Measurements from ENCODE around the gene PDE1C.

The PDE1C gene

DNA sequence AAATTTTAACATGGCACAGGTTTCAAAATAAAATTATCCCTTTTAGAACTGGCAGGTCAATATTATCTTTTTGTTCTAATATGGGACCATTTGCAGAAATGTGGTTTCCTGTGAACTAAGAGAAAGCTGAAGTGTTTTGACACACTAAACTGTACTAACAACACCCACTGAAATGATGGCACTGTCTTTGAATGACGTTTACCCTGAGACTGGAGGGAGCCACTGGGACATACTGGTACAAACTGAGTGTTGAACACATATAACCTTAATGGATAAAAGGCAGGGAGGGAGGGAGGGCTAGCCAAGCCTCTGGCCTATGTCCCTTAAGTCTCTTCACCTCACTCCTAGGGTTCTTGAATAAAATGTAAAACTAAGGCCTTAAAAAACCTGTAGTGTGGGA is 95.9 kb downstream of the PDE1C start:
- TF ChIP-seq, protein P1, sequence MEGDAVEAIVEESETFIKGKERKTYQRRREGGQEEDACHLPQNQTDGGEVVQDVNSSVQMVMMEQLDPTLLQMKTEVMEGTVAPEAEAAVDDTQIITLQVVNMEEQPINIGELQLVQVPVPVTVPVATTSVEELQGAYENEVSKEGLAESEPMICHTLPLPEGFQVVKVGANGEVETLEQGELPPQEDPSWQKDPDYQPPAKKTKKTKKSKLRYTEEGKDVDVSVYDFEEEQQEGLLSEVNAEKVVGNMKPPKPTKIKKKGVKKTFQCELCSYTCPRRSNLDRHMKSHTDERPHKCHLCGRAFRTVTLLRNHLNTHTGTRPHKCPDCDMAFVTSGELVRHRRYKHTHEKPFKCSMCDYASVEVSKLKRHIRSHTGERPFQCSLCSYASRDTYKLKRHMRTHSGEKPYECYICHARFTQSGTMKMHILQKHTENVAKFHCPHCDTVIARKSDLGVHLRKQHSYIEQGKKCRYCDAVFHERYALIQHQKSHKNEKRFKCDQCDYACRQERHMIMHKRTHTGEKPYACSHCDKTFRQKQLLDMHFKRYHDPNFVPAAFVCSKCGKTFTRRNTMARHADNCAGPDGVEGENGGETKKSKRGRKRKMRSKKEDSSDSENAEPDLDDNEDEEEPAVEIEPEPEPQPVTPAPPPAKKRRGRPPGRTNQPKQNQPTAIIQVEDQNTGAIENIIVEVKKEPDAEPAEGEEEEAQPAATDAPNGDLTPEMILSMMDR (IDR thresholded peaks at IDR 0.05; ENCODE audit: low read depth, low read length): no peak
- TF ChIP-seq MAX (IDR thresholded peaks at IDR 0.05; ENCODE audit: low read depth, low read length): no peak
- no peak for TF ChIP-seq POLR2A (IDR thresholded peaks at IDR 0.05; ENCODE audit: extremely low read depth, insufficient read length)
- TF ChIP-seq MYC (IDR thresholded peaks at IDR 0.05; ENCODE audit: low read depth, low read length): no peak
- no peak for DNase-seq (ENCODE audit: low read depth)
- H3K4me3 ChIP-seq (ENCODE audit: low read depth, low read length): no peak overlapping the region

DNA sequence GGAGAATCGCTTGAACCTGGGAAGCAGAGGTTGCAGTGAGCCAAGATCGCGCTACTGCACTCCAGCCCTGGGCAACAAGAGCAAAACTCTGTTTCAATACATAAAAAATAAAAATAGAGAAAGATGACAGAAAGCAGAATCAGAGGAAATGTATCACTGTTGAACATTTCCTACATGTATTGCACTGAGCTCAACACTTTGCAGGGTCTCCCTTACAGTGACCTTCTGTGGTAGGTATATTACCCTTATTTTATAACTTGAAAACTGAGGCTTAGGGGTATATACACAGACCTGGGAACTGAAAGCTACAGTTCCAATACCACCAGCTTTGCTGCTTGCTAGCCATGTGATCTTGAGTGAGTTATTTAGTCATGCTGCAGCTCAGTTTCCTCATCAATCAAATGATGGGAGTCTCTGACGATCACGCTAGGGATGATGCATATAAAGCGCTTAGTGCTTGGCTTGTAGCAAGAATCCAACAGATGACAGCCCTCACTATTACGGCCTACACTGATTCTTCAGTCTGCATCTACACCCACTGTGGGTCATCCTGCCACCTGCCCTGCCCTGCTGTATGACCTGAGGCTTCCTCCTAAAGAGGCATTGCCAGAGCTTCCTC is 99.0 kb downstream of the PDE1C start:
- H3K4me3 ChIP-seq (ENCODE audit: low read depth, low read length): no peak overlapping the region
- TF ChIP-seq, protein P1 (IDR thresholded peaks at IDR 0.05; ENCODE audit: low read depth, low read length): no peak
- TF ChIP-seq MYC (IDR thresholded peaks at IDR 0.05; ENCODE audit: low read depth, low read length) (no peak), MAX (IDR thresholded peaks at IDR 0.05; ENCODE audit: low read depth, low read length) (no peak), POLR2A (IDR thresholded peaks at IDR 0.05; ENCODE audit: extremely low read depth, insufficient read length) (no peak)
- DNase-seq (ENCODE audit: low read depth): no peak

- no peak overlapping the region for H3K4me3 ChIP-seq (ENCODE audit: low read depth, low read length)
- TF ChIP-seq, protein P1 (IDR thresholded peaks at IDR 0.05; ENCODE audit: low read depth, low read length): no peak
- TF ChIP-seq MAX (IDR thresholded peaks at IDR 0.05; ENCODE audit: low read depth, low read length) (no peak), POLR2A (IDR thresholded peaks at IDR 0.05; ENCODE audit: extremely low read depth, insufficient read length) (no peak)
- no peak for DNase-seq (ENCODE audit: low read depth)
Measured at GRCh38 chr7:31970501-31970900, 99.7 kb downstream of the PDE1C start.

- no peak overlapping the region for H3K4me3 ChIP-seq (ENCODE audit: low read depth, low read length)
- no peak for TF ChIP-seq MAX (IDR thresholded peaks at IDR 0.05; ENCODE audit: low read depth, low read length)
- TF ChIP-seq, protein P1 (IDR thresholded peaks at IDR 0.05; ENCODE audit: low read depth, low read length): no peak
- no peak for TF ChIP-seq MYC (IDR thresholded peaks at IDR 0.05; ENCODE audit: low read depth, low read length)
- TF ChIP-seq POLR2A (IDR thresholded peaks at IDR 0.05; ENCODE audit: extremely low read depth, insufficient read length): no peak
- DNase-seq (ENCODE audit: low read depth): no peak
Measured at GRCh38 chr7:31963569-31964175, 106.5 kb downstream of the PDE1C start.

DNA sequence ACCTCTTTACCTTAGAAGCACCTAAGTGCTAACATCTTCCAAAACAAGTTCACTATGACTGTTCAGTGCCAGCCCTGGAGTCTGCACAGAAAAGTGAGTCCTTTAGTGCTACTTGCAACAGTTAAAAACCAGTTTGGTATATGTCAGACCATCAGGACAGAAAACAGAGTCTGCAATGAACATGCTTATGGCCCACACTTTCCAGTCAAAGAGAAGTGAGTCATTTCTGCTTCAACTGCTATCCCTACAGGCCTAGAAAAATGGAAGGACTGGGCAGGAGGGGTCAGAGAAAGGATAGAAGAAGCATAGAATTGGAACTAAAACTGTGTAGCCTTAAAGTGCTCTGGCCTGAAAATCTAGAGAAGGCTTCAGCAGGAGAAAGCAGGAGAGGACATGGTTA is 108.0 kb downstream of the PDE1C start:
- no peak overlapping the region for H3K4me3 ChIP-seq (ENCODE audit: low read depth, low read length)
- DNase-seq (ENCODE audit: low read depth): no peak
- no peak for TF ChIP-seq MAX (IDR thresholded peaks at IDR 0.05; ENCODE audit: low read depth, low read length)
- TF ChIP-seq, protein P1 (IDR thresholded peaks at IDR 0.05; ENCODE audit: low read depth, low read length): no peak

All from NB4 (cell line).